Fibroblast of skin of abdomen (primary cell): ENCODE measurements around the gene CENPS.
"Not testable (repeated sequence)": the region's sequence is repeated elsewhere in the genome, so short reads cannot be mapped to it uniquely, and the experiment has no call there.

ENCODE experiments used
- DNase-seq: peaks from one replicate; pipeline ENCODE4 v3.0.0-alpha.2; 2013

Gene CENPS

GRCh38 chr1:10451287-10451686 lies 21.1 kb downstream of the CENPS start:
- DNase-seq, result peak; percentile 70

- no peak for DNase-seq
Observed at GRCh38 chr1:10456048-10456447, 25.8 kb downstream of the CENPS start.

GRCh38 chr1:10456661-10457060 lies 26.4 kb downstream of the CENPS start:
- DNase-seq, result peak; percentile 11

- DNase-seq, result not testable (repeated sequence)
Observed at GRCh38 chr1:10457462-10457861, 27.2 kb downstream of the CENPS start.

GRCh38 chr1:10457875-10458274 lies 27.6 kb downstream of the CENPS start:
- DNase-seq, result no peak

- DNase-seq, result peak; percentile 75
Observed at GRCh38 chr1:10459184-10459583, 29.0 kb downstream of the CENPS start.

- DNase-seq, result no peak
Observed at GRCh38 chr1:10467078-10467477, 36.8 kb downstream of the CENPS start.

- no peak for DNase-seq
Observed at GRCh38 chr1:10470043-10470442, 39.8 kb downstream of the CENPS start.

GRCh38 chr1:10471411-10472219 lies 41.4 kb downstream of the CENPS start:
- no peak for DNase-seq

- DNase-seq, result peak; percentile 96
Observed at GRCh38 chr1:10472220-10473144, 42.2 kb downstream of the CENPS start, which contains the start of gene DFFA. TSS of gene DFFA (minus strand) at chr1:10472529. CDS start at chr1:10472458, 71 bp downstream.

- DNase-seq, result no peak
Observed at GRCh38 chr1:10473145-10473765, 43.0 kb downstream of the CENPS start.

GRCh38 chr1:10474309-10474612 lies 44.0 kb downstream of the CENPS start:
- DNase-seq, result not testable (repeated sequence)

GRCh38 chr1:10474613-10475507 lies 44.6 kb downstream of the CENPS start, which contains the start of gene PEX14:
TSS of gene PEX14 (plus strand) at chr1:10474950. CDS start at chr1:10474967, 17 bp downstream.
- peak; percentile 84 for DNase-seq

GRCh38 chr1:10475510-10475909 lies 45.3 kb downstream of the CENPS start:
- DNase-seq, result no peak

- DNase-seq, result no peak
Observed at GRCh38 chr1:10479296-10479695, 49.1 kb downstream of the CENPS start.

- no peak for DNase-seq
Observed at GRCh38 chr1:10480614-10481013, 50.4 kb downstream of the CENPS start.

GRCh38 chr1:10484521-10484920 lies 54.3 kb downstream of the CENPS start:
- no peak for DNase-seq

GRCh38 chr1:10489291-10490055 lies 59.2 kb downstream of the CENPS start:
- DNase-seq, result no peak

GRCh38 chr1:10490286-10490970 lies 60.2 kb downstream of the CENPS start:
- no peak for DNase-seq
